Left lung (tissue), 10 donors: ENCODE data around the gene TRPM1. TPM values are rescaled to one million over a fixed set of nuclear protein-coding genes. Genes with fewer than 3 reads are reported as not detected.

Source experiments
- ATAC-seq: fragments of 200-7000 bp; cut with Tn5 transposase; one replicate; pipeline ENCODE4 v1.9.1; 2020; ENCODE audit warnings: moderate library complexity
- DNase-seq, 4 donors: peaks; one replicate each; pipeline ENCODE4 v3.0.0-alpha.2; 2013 to 2020
- H3K27ac ChIP-seq, 2 donors: fragments of 200-600 bp; sonication (generic) in 1 of 2; one replicate each; pipeline versions ENCODE4 v1.5.0 to v1.8.0; 2020 to 2021
- H3K27me3 ChIP-seq, 2 donors: fragments of 200-600 bp; sonication (generic) in 1 of 2; one replicate each; pipeline versions ENCODE4 v1.5.0 to v1.8.0; 2020 to 2021
- H3K36me3 ChIP-seq, 2 donors: fragments of 200-600 bp; sonication (generic) in 1 of 2; one replicate each; pipeline versions ENCODE4 v1.5.0 to v1.8.0; 2020 to 2021
- H3K4me1 ChIP-seq, 2 donors: fragments of 200-600 bp; one replicate each; pipeline ENCODE4 v1.8.0; 2021
- H3K4me3 ChIP-seq, 2 donors: fragments of 200-600 bp; sonication (generic) in 1 of 2; one replicate each; pipeline versions ENCODE4 v1.5.0 to v1.8.0; 2020 to 2021; ENCODE audit warnings: mild to moderate bottlenecking in 1 of 2
- H3K9me3 ChIP-seq, 2 donors: fragments of 200-600 bp; sonication (generic) in 1 of 2; one replicate each; pipeline versions ENCODE4 v1.5.0 to v1.8.0; 2020 to 2021
- intact Hi-C, 2 donors: fragments of 100-400 bp; cut with DNase I; formaldehyde crosslinking; loops; one replicate each; pipeline versions ENCODE4 v1.11.2 to v1.14.2; 2022
- polyA plus RNA-seq, 6 donors: library from polyadenylated mRNA; unstranded; fragments of 120-200 nt; gene quantifications; one replicate each; pipeline ENCODE4 v1.2.1, GENCODE V29; 2013; ENCODE audit not compliant: insufficient read length in 6 of 6
- total RNA-seq, 2 donors: library from RNA; stranded (reverse); fragmentation: NEBNext Ultra II Directional; extraction: Animal tissue kit (Norgen Biotek cat#: 25700); gene quantifications; one replicate each; pipeline ENCODE4 v1.2.1, GENCODE V29; 2021
- TF ChIP-seq, protein P1 (sequence below), 2 donors: fragments of 200-600 bp; sonication (generic) in 1 of 2; IDR thresholded peaks; one replicate each; pipeline versions ENCODE4 v1.5.0 to v1.8.0; 2021; ENCODE audit warnings: antibody characterized with exemption in 2 of 2
- donor health status: DM: no; HTN: yes; CAD: no.
- donor health status: DM: no; HTN: no; CAD: no.

TRPM1 gene
- total and polyA plus RNA-seq, 8 donors, result 0.03 to 0.04 TPM; not detected in 6

DNA sequence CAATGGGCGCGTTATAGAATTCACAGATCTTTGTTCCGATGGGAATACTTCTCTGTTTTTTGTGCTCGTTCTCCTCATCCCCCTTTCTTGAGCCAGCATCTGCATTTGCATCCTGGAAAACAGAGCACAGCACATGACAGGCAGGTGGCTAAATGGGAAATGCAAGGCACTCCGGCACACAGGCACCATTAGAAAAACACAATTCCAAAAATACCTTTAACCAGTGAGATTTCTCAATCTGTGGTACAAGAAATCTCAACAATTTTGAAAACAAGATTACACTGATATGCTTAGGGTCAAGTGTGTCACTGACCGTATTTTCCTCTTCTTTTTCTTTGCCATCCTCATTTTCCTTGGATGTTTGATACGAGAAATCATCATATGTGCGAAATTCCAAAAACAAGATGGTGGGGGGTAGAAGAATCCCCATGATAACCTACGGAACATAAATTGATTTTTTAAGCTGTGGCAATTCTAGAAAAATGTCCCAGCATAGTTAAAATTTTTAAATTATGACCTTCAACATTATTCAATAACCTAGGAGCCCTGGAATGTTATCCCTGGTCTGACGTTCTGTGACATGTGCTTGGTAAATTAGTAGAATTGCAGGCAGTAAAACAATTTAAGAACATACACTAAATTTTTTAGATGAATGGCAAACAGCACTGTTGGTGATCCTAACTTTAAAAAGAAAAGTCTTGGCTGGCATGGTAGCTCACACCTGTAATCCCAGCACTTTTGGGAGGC lies 63.6 kb downstream of the TRPM1 start:
- H3K9me3 ChIP-seq, result no peaks in the 10 kb centered on the region
- DNase-seq (no peak), ATAC-seq (no peak)
- H3K4me3 ChIP-seq, result no peak overlapping the region
- no peaks in the 10 kb centered on the region for H3K27me3 ChIP-seq
- TF ChIP-seq, protein P1, sequence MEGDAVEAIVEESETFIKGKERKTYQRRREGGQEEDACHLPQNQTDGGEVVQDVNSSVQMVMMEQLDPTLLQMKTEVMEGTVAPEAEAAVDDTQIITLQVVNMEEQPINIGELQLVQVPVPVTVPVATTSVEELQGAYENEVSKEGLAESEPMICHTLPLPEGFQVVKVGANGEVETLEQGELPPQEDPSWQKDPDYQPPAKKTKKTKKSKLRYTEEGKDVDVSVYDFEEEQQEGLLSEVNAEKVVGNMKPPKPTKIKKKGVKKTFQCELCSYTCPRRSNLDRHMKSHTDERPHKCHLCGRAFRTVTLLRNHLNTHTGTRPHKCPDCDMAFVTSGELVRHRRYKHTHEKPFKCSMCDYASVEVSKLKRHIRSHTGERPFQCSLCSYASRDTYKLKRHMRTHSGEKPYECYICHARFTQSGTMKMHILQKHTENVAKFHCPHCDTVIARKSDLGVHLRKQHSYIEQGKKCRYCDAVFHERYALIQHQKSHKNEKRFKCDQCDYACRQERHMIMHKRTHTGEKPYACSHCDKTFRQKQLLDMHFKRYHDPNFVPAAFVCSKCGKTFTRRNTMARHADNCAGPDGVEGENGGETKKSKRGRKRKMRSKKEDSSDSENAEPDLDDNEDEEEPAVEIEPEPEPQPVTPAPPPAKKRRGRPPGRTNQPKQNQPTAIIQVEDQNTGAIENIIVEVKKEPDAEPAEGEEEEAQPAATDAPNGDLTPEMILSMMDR (IDR thresholded peaks at IDR 0.05), result no peak
- intact Hi-C loops, result no loop called here
- no peak overlapping the region for H3K27ac ChIP-seq
- no peaks in the 10 kb centered on the region for H3K36me3 ChIP-seq
- H3K4me1 ChIP-seq, result no peaks in the 10 kb centered on the region

GRCh38 chr15:31036783-31037182 lies 64.7 kb downstream of the TRPM1 start:
- TF ChIP-seq, protein P1 (IDR thresholded peaks at IDR 0.05), result no peak
- ATAC-seq (no peak), DNase-seq (no peak)
- Histone ChIP-seq H3K4me3 (no peak overlapping the region), H3K27me3 (no peaks in the 10 kb centered on the region), H3K9me3 (no peaks in the 10 kb centered on the region), H3K4me1 (no peaks in the 10 kb centered on the region), H3K27ac (no peak overlapping the region), H3K36me3 (no peaks in the 10 kb centered on the region)
- intact Hi-C loops, result no loop called here

DNA sequence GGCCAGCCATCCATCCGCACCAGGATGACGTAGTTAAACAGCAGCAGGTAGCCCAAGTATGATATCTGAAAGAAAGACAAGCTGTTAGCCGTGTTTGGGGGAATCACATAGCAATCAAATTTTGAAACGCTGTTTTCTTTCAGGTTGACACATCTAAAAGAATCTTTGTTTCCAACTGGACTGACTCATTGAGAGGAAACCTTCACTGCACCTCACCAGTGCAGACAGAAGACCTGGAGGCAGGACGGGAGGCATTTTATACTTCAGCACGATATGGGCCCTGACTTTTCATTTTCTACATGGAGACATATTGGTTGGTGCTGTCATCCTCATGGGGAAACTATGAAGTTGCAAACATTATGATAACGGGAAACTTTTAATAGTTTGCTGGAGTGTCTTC lies 65.9 kb downstream of the TRPM1 start:
- ATAC-seq, result no peak

DNA sequence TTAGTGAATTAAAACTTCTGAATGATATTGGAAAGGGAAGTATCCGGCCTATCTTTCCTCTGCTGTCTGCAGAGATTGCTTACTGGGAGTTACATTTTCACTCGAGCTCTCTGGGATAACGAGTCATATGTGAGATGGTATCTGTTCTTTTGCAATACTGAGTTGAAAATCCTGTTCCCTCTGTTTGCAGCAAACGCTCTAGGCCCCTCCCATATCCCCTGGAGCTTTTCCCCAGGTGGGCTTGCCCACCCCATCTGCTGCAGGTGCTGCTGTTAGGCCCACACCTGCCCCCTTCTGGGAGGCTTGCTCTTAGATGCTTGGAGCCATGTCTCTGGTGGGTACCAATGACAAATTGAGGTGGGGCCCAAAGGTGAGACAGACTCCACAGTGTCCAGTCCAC lies 67.4 kb downstream of the TRPM1 start:
- Histone ChIP-seq H3K4me3 (no peak overlapping the region), H3K27ac (no peak overlapping the region), H3K36me3 (no peaks in the 10 kb centered on the region), H3K27me3 (no peaks in the 10 kb centered on the region), H3K4me1 (no peaks in the 10 kb centered on the region), H3K9me3 (no peaks in the 10 kb centered on the region)
- DNase-seq (no peak), ATAC-seq (no peak)
- TF ChIP-seq, protein P1 (IDR thresholded peaks at IDR 0.05), result no peak
- intact Hi-C loops, result no loop called here

More for the DNA sequence above, 65.9 kb downstream of the TRPM1 start:
- H3K36me3 ChIP-seq, result no peaks in the 10 kb centered on the region
- DNase-seq, result no peak
- H3K27me3 ChIP-seq, result no peaks in the 10 kb centered on the region
- H3K9me3 ChIP-seq, result no peaks in the 10 kb centered on the region
- TF ChIP-seq, protein P1 (IDR thresholded peaks at IDR 0.05), result no peak
- H3K27ac ChIP-seq, result no peak overlapping the region
- H3K4me3 ChIP-seq, result no peak overlapping the region
- intact Hi-C loops, result no loop called here
- H3K4me1 ChIP-seq, result no peaks in the 10 kb centered on the region

DNA sequence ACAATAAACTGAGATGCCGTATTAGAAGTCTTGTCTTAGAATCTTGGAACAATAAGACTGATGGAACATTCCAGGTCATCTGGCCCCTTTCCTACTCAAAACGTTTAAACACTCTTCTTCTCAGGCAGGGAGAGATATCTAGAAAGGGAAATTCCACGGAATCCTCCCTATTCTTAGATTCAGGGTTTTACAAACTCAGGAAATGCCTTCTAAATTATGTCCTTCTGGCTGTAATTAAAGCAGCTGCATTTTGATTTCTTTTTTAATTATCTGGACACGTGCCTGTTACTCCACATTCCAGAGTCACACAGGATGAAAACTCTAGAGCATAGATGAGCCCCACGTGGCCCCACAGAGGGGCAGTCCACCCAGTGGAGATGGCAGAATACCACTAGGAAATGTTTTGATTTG lies 68.6 kb downstream of the TRPM1 start:
- Histone ChIP-seq H3K27ac (no peak overlapping the region), H3K9me3 (no peaks in the 10 kb centered on the region), H3K4me3 (no peak overlapping the region), H3K4me1 (no peaks in the 10 kb centered on the region), H3K36me3 (no peaks in the 10 kb centered on the region), H3K27me3 (no peaks in the 10 kb centered on the region)
- intact Hi-C loops, result no loop called here
- ATAC-seq, result no peak
- TF ChIP-seq, protein P1 (IDR thresholded peaks at IDR 0.05), result no peak
- DNase-seq, result no peak
